H9 (cell line): Measurements from ENCODE around the gene NT5DC4. TPM values are rescaled to one million over a fixed set of nuclear protein-coding genes. Genes with fewer than 3 reads are reported as not detected.

Experiments used
- DNase-seq: peaks from one replicate; pipeline ENCODE4 v3.0.0-alpha.2; 2017
- H2AFZ ChIP-seq: one replicate; pipeline ENCODE4 v1.6.1; 2013; ENCODE audit warnings: mild to moderate bottlenecking, low read length, control low read depth, moderate library complexity
- H2AK5ac ChIP-seq: 2 replicates; pipeline ENCODE4 v1.6.1; 2013; ENCODE audit warnings: low read length, control low read depth, mixed read lengths; ENCODE audit not compliant: insufficient read length
- H2BK120ac ChIP-seq: one replicate; pipeline ENCODE4 v1.6.1; 2013; ENCODE audit warnings: low read depth, mild to moderate bottlenecking, low read length, control low read depth, inconsistent platforms; ENCODE audit not compliant: poor library complexity, severe bottlenecking
- H2BK12ac ChIP-seq: 2 replicates; pipeline ENCODE4 v1.6.1; 2013; ENCODE audit warnings: low read length, control low read depth, mixed read lengths, low read depth; ENCODE audit not compliant: insufficient read length
- H2BK15ac ChIP-seq: 2 replicates; pipeline ENCODE4 v1.6.1; 2013; ENCODE audit warnings: low read depth, low read length, control low read depth
- H2BK20ac ChIP-seq: one replicate; pipeline ENCODE4 v1.6.1; 2013; ENCODE audit warnings: low read depth, mild to moderate bottlenecking, low read length, control low read depth, inconsistent platforms; ENCODE audit not compliant: poor library complexity, severe bottlenecking
- H2BK5ac ChIP-seq: 2 replicates; pipeline ENCODE4 v1.6.1; 2013; ENCODE audit warnings: low read length, control low read depth, mixed read lengths; ENCODE audit not compliant: insufficient read length
- H3K14ac ChIP-seq: 2 replicates; pipeline ENCODE4 v1.6.1; 2013; ENCODE audit warnings: low read length, control low read depth; ENCODE audit not compliant: insufficient read depth
- H3K18ac ChIP-seq: 2 replicates; pipeline ENCODE4 v1.6.1; 2013; ENCODE audit warnings: low read depth, mild to moderate bottlenecking, mixed read lengths, low read length, control low read depth; ENCODE audit not compliant: insufficient read length
- H3K23ac ChIP-seq: 2 replicates; pipeline ENCODE4 v1.6.1; 2013; ENCODE audit warnings: low read length, control low read depth, mixed read lengths, low read depth; ENCODE audit not compliant: insufficient read length
- H3K23me2 ChIP-seq: 2 replicates; pipeline ENCODE4 v1.6.1; 2013; ENCODE audit warnings: low read depth, mild to moderate bottlenecking, mixed read lengths, low read length, control low read depth; ENCODE audit not compliant: insufficient read length, poor library complexity, severe bottlenecking
- H3K27ac ChIP-seq: 2 replicates; pipeline ENCODE4 v1.5.1; 2013; ENCODE audit warnings: low read length, control low read depth, mixed read lengths, low read depth; ENCODE audit not compliant: insufficient read length
- H3K27me3 ChIP-seq: 2 replicates; pipeline ENCODE4 v1.6.1; 2013; ENCODE audit warnings: low read length, control low read depth, inconsistent platforms; ENCODE audit not compliant: insufficient read depth
- H3K4ac ChIP-seq: 2 replicates; pipeline ENCODE4 v1.6.1; 2013; ENCODE audit warnings: low read depth, mild to moderate bottlenecking, control low read depth, inconsistent platforms, low read length, moderate library complexity
- H3K4me1 ChIP-seq: 2 replicates; pipeline ENCODE4 v1.6.1; 2013; ENCODE audit warnings: low read length, control low read depth, inconsistent platforms; ENCODE audit not compliant: insufficient read depth
- H3K4me2 ChIP-seq: 2 replicates; pipeline ENCODE4 v1.6.1; 2013; ENCODE audit warnings: low read length, control low read depth, mixed read lengths; ENCODE audit not compliant: insufficient read length, insufficient read depth
- H3K56ac ChIP-seq: 2 replicates; pipeline ENCODE4 v1.6.1; 2013; ENCODE audit warnings: low read depth, mild to moderate bottlenecking, mixed read lengths, low read length, control low read depth; ENCODE audit not compliant: insufficient read length
- H3K79me1 ChIP-seq: 2 replicates; pipeline ENCODE4 v1.6.1; 2013; ENCODE audit warnings: low read depth, mild to moderate bottlenecking, moderate library complexity, low read length, control low read depth, inconsistent platforms; ENCODE audit not compliant: insufficient read depth, poor library complexity, severe bottlenecking
- H3K79me2 ChIP-seq: 2 replicates; pipeline ENCODE4 v1.6.1; 2013; ENCODE audit warnings: low read length, control low read depth, inconsistent platforms; ENCODE audit not compliant: insufficient read depth
- H3K9ac ChIP-seq: 2 replicates; pipeline ENCODE4 v1.6.1; 2013; ENCODE audit warnings: low read length, control low read depth, mixed read lengths; ENCODE audit not compliant: insufficient read length; ENCODE audit errors: extremely low read depth
- H3K9me3 ChIP-seq: one replicate; pipeline ENCODE4 v1.6.1; 2013; ENCODE audit warnings: low read depth, low read length, inconsistent platforms; ENCODE audit not compliant: control insufficient read depth
- H3T11ph ChIP-seq: one replicate; pipeline ENCODE4 v1.6.1; 2013; ENCODE audit warnings: mild to moderate bottlenecking, low read length, control low read depth, inconsistent platforms
- H4K20me1 ChIP-seq: one replicate; pipeline ENCODE4 v1.6.1; 2013; ENCODE audit not compliant: control insufficient read depth, insufficient read length, insufficient read depth
- H4K5ac ChIP-seq: 2 replicates; pipeline ENCODE4 v1.6.1; 2013; ENCODE audit warnings: low read depth, mild to moderate bottlenecking, mixed read lengths, low read length, control low read depth; ENCODE audit not compliant: insufficient read length
- H4K8ac ChIP-seq: replicated peaks from 2 replicates; pipeline ENCODE4 v1.6.1; 2013; ENCODE audit warnings: low read length, control low read depth, mixed read lengths, low read depth; ENCODE audit not compliant: insufficient read length
- H4K91ac ChIP-seq: 2 replicates; pipeline ENCODE4 v1.6.1; 2013; ENCODE audit warnings: low read depth, mild to moderate bottlenecking, moderate library complexity, mixed read lengths, low read length, control low read depth; ENCODE audit not compliant: insufficient read length
- H3K27ac Mint-ChIP-seq, 3 experiments: 2 replicates in 2 of 3; 3 replicates in 1 of 3; pipeline ENCODE4 v1.8.0; 2020 to 2021; ENCODE audit warnings: mixed read lengths in 3 of 3, mild to moderate bottlenecking in 1 of 3, moderate library complexity in 1 of 3
- H3K27me3 Mint-ChIP-seq: 2 replicates; pipeline ENCODE4 v1.8.0; 2021; ENCODE audit warnings: low read depth, mild to moderate bottlenecking, moderate library complexity, mixed read lengths
- H3K36me3 Mint-ChIP-seq, 3 experiments: 2 replicates in 2 of 3; 3 replicates in 1 of 3; pipeline ENCODE4 v1.8.0; 2020 to 2021; ENCODE audit warnings: low read depth in 3 of 3, mixed read lengths in 3 of 3; ENCODE audit not compliant: insufficient read depth in 1 of 3
- H3K4me1 Mint-ChIP-seq, 2 experiments: 2 replicates each; pipeline ENCODE4 v1.8.0; 2020; ENCODE audit warnings: mixed read lengths in 2 of 2
- H3K4me3 Mint-ChIP-seq, 2 experiments: 2 replicates in 1 of 2; 3 replicates in 1 of 2; pipeline ENCODE4 v1.8.0; 2020 to 2021; ENCODE audit warnings: mild to moderate bottlenecking in 2 of 2, mixed read lengths in 2 of 2, moderate library complexity in 1 of 2
- H3K9me3 Mint-ChIP-seq, 2 experiments: 2 replicates in 1 of 2; 3 replicates in 1 of 2; pipeline ENCODE4 v1.8.0; 2020; ENCODE audit warnings: mild to moderate bottlenecking in 2 of 2, mixed read lengths in 2 of 2, moderate library complexity in 1 of 2
- WGBS: extraction: QIAGEN DNeasy Blood & Tissue Kit; methylation state at CpG from one replicate; pipeline ENCODE4 v1.1.7; 2013; ENCODE audit warnings: missing lambda C conversion rate, low lambda C conversion rate, mixed read lengths; ENCODE audit not compliant: insufficient read length; ENCODE audit errors: extremely low coverage; 5-methylcytosine and 5-hydroxymethylcytosine counted together
- total RNA-seq: library from RNA; stranded (reverse); gene quantifications from 2 replicates; pipeline ENCODE4 v1.2.1, GENCODE V29; 2021
- TF ChIP-seq, protein P1 (sequence below): fragments of 200-600 bp; sonication (generic); conservative IDR thresholded peaks from 3 replicates; pipeline ENCODE4 v1.8.0; 2021; ENCODE audit warnings: antibody characterized with exemption, mild to moderate bottlenecking

The NT5DC4 gene
- total RNA-seq, 1 experiment from 2014 or later = not detected

DNA sequence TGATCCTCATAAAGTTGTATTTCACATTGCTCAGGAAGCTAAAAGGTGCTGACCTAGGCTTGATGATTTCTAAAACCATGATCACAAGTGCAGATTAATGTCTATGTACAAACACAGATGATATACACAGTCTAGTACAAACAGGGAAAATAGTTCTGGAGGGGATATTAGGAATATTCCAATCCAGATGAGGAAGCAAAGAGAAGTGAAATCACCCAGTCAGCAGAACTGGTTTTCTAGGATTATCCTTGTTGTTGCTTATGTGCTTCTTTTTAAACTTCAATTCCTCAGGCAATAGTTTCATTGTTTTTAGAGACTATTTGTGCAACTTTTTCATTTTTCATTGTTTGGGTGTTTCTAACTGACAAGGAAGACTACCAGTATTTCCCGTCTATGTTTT lies 58.8 kb downstream of the NT5DC4 start:
- Histone ChIP-seq H3K79me2 (no peaks in the 10 kb centered on the region), H3T11ph (no peak overlapping the region), H3K23ac (no peak overlapping the region), H4K5ac (no peak overlapping the region), H3K4me2 (no peak overlapping the region), H4K20me1 (no peaks in the 10 kb centered on the region), H2BK12ac (no peak overlapping the region), H2BK120ac (no peak overlapping the region), H2BK5ac (no peak overlapping the region), H3K9ac (no peak overlapping the region), H4K91ac (no peak overlapping the region), H3K9me3 (no peaks in the 10 kb centered on the region), H3K56ac (no peak overlapping the region), H3K27ac (no peak overlapping the region), H2BK20ac (no peak overlapping the region), H3K23me2 (no peaks in the 10 kb centered on the region), H2AK5ac (no peak overlapping the region), H3K4me1 (no peaks in the 10 kb centered on the region; the same call in 1 of the 2 replicates), H3K4ac (no peak overlapping the region), H4K8ac (no peak overlapping the region), H3K79me1 (no peaks in the 10 kb centered on the region), H3K27me3 (no peaks in the 10 kb centered on the region), H3K14ac (no peak overlapping the region), H2BK15ac (no peak overlapping the region), H2AFZ (no peak overlapping the region), H3K18ac (no peak overlapping the region)
- no peak for DNase-seq
- TF ChIP-seq, protein P1, sequence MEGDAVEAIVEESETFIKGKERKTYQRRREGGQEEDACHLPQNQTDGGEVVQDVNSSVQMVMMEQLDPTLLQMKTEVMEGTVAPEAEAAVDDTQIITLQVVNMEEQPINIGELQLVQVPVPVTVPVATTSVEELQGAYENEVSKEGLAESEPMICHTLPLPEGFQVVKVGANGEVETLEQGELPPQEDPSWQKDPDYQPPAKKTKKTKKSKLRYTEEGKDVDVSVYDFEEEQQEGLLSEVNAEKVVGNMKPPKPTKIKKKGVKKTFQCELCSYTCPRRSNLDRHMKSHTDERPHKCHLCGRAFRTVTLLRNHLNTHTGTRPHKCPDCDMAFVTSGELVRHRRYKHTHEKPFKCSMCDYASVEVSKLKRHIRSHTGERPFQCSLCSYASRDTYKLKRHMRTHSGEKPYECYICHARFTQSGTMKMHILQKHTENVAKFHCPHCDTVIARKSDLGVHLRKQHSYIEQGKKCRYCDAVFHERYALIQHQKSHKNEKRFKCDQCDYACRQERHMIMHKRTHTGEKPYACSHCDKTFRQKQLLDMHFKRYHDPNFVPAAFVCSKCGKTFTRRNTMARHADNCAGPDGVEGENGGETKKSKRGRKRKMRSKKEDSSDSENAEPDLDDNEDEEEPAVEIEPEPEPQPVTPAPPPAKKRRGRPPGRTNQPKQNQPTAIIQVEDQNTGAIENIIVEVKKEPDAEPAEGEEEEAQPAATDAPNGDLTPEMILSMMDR = no peak
- H3K9me3 Mint-ChIP-seq = no peaks in the 10 kb centered on the region
- H3K4me3 Mint-ChIP-seq = no peak overlapping the region
- no peak overlapping the region for H3K27ac Mint-ChIP-seq
- peaks cover 0 to 10% (median 0%) of the 10 kb centered on the region in 3 experiments; a peak in 1 of 7 replicates for H3K36me3 Mint-ChIP-seq
- no CpG with 5 or more reads among the region's 1 CpG for WGBS
- H3K27me3 Mint-ChIP-seq = no peaks in the 10 kb centered on the region
- H3K4me1 Mint-ChIP-seq = peaks cover 24 to 26% of the 10 kb centered on the region in 2 experiments
